Stimulated activated naive B cell treated with anti-CD40 and anti-IgM and Interleukin-4, amounts not matched to agents 10 μg/mL and 1 μg/mL and 100 μg/mL, for 72 hours (primary cell): ENCODE measurements around the gene NANOS3.

Experiments used
- ATAC-seq, 2 donors: fragments of 150-1000 bp; cut with Tn5 transposase; replicated peaks; 2 replicates each; pipeline ENCODE4 v1.10.0; 2021; ENCODE audit warnings: moderate library complexity in 1 of 2
- DNase-seq: peaks from one replicate; pipeline ENCODE4 v3.0.0; 2021
- H3K27ac Mint-ChIP-seq: one replicate; pipeline ENCODE4 v1.8.0; 2022; ENCODE audit warnings: mild to moderate bottlenecking, mixed read lengths
- H3K27me3 Mint-ChIP-seq, 2 donors: one replicate each; pipeline ENCODE4 v1.8.0; 2022; ENCODE audit warnings: mixed read lengths in 2 of 2
- H3K36me3 Mint-ChIP-seq, 2 donors: one replicate each; pipeline ENCODE4 v1.8.0; 2022; ENCODE audit warnings: mixed read lengths in 2 of 2, mild to moderate bottlenecking in 1 of 2
- H3K4me1 Mint-ChIP-seq, 2 donors: one replicate each; pipeline ENCODE4 v1.8.0; 2022; ENCODE audit warnings: mixed read lengths in 2 of 2, mild to moderate bottlenecking in 1 of 2
- H3K4me3 Mint-ChIP-seq, 2 donors: one replicate each; pipeline ENCODE4 v1.8.0; 2022; ENCODE audit warnings: mild to moderate bottlenecking in 2 of 2, mixed read lengths in 2 of 2, moderate library complexity in 1 of 2
- H3K9me3 Mint-ChIP-seq, 2 donors: one replicate each; pipeline ENCODE4 v1.8.0; 2022; ENCODE audit warnings: mixed read lengths in 2 of 2, mild to moderate bottlenecking in 1 of 2

Gene NANOS3

GRCh38 chr19:13881692-13882418 is 4.9 kb downstream of the NANOS3 start:
- Mint-ChIP-seq H3K9me3 (no peaks in the 10 kb centered on the region), H3K27me3 (no peaks in the 10 kb centered on the region), H3K4me1 (peaks cover 30 to 34% of the 10 kb centered on the region in 2 donors), H3K36me3 (no peaks in the 10 kb centered on the region), H3K27ac (peak overlapping the region; percentile 88), H3K4me3 (peak overlapping the region; percentile 31 to 67)
- peak; percentile 28 to 33 for ATAC-seq
- no peak for DNase-seq

GRCh38 chr19:13882419-13882795 is 5.5 kb downstream of the NANOS3 start:
- Mint-ChIP-seq H3K4me3 (peak overlapping the region in 1 of 2 donors; percentile 67), H3K27ac (peak overlapping the region; percentile 88), H3K36me3 (no peaks in the 10 kb centered on the region), H3K4me1 (peaks cover 30 to 34% of the 10 kb centered on the region in 2 donors), H3K9me3 (no peaks in the 10 kb centered on the region), H3K27me3 (peaks cover 0 to 5% of the 10 kb centered on the region in 2 donors)
- ATAC-seq (no peak), DNase-seq (no peak)

GRCh38 chr19:13882836-13883235 is 5.9 kb downstream of the NANOS3 start:
- Mint-ChIP-seq H3K4me1 (peaks cover 30 to 34% of the 10 kb centered on the region in 2 donors), H3K36me3 (no peaks in the 10 kb centered on the region), H3K27ac (no peak overlapping the region), H3K9me3 (no peaks in the 10 kb centered on the region), H3K4me3 (no peak overlapping the region), H3K27me3 (peaks cover 0 to 5% of the 10 kb centered on the region in 2 donors)
- ATAC-seq: no peak
- DNase-seq: no peak

GRCh38 chr19:13883516-13884064 is 6.7 kb downstream of the NANOS3 start:
- Mint-ChIP-seq H3K9me3 (no peaks in the 10 kb centered on the region), H3K36me3 (no peaks in the 10 kb centered on the region), H3K4me1 (peaks cover 30 to 34% of the 10 kb centered on the region in 2 donors), H3K27me3 (peaks cover 0 to 5% of the 10 kb centered on the region in 2 donors), H3K27ac (no peak overlapping the region), H3K4me3 (no peak overlapping the region)
- DNase-seq: no peak
- ATAC-seq: no peak

- Mint-ChIP-seq H3K27ac (no peak overlapping the region), H3K4me1 (peaks cover 28 to 31% of the 10 kb centered on the region in 2 donors), H3K27me3 (peaks cover 0 to 5% of the 10 kb centered on the region in 2 donors), H3K9me3 (no peaks in the 10 kb centered on the region), H3K4me3 (no peak overlapping the region), H3K36me3 (no peaks in the 10 kb centered on the region)
- DNase-seq (no peak), ATAC-seq (no peak)
Observed at GRCh38 chr19:13884726-13885591, 8.0 kb downstream of the NANOS3 start.

GRCh38 chr19:13885826-13886365 is 9.0 kb downstream of the NANOS3 start:
- Mint-ChIP-seq H3K4me1 (peaks cover 21 to 22% of the 10 kb centered on the region in 2 donors), H3K27ac (no peak overlapping the region), H3K4me3 (no peak overlapping the region), H3K9me3 (no peaks in the 10 kb centered on the region), H3K27me3 (peaks cover 0 to 5% of the 10 kb centered on the region in 2 donors), H3K36me3 (no peaks in the 10 kb centered on the region)
- ATAC-seq (no peak), DNase-seq (no peak)

GRCh38 chr19:13887018-13887436 is 10.1 kb downstream of the NANOS3 start:
- peaks cover 10 to 12% of the 10 kb centered on the region in 2 donors for H3K4me1 Mint-ChIP-seq
- ATAC-seq: no peak
- no peak for DNase-seq
- no peaks in the 10 kb centered on the region for H3K36me3 Mint-ChIP-seq
- no peak overlapping the region for H3K4me3 Mint-ChIP-seq
- no peak overlapping the region for H3K27ac Mint-ChIP-seq
- H3K27me3 Mint-ChIP-seq: peaks cover 0 to 5% of the 10 kb centered on the region in 2 donors
- no peaks in the 10 kb centered on the region for H3K9me3 Mint-ChIP-seq

GRCh38 chr19:13887517-13887916 is 10.6 kb downstream of the NANOS3 start:
- H3K4me1 Mint-ChIP-seq: peaks cover 5 to 7% of the 10 kb centered on the region in 2 donors
- no peak for ATAC-seq
- H3K36me3 Mint-ChIP-seq: no peaks in the 10 kb centered on the region
- no peaks in the 10 kb centered on the region for H3K9me3 Mint-ChIP-seq
- peaks cover 0 to 5% of the 10 kb centered on the region in 2 donors for H3K27me3 Mint-ChIP-seq
- no peak overlapping the region for H3K4me3 Mint-ChIP-seq
- no peak overlapping the region for H3K27ac Mint-ChIP-seq
- no peak for DNase-seq

- Mint-ChIP-seq H3K27ac (no peak overlapping the region), H3K4me3 (no peak overlapping the region), H3K27me3 (peaks cover 0 to 5% of the 10 kb centered on the region in 2 donors), H3K4me1 (peaks cover 0 to 3% of the 10 kb centered on the region in 2 donors), H3K9me3 (no peaks in the 10 kb centered on the region), H3K36me3 (no peaks in the 10 kb centered on the region)
- ATAC-seq: no peak
- DNase-seq: no peak
Observed at GRCh38 chr19:13888281-13888680, 11.3 kb downstream of the NANOS3 start.

GRCh38 chr19:13890136-13890535 is 13.2 kb downstream of the NANOS3 start:
- H3K4me1 Mint-ChIP-seq: no peaks in the 10 kb centered on the region
- H3K9me3 Mint-ChIP-seq: no peaks in the 10 kb centered on the region
- H3K36me3 Mint-ChIP-seq: no peaks in the 10 kb centered on the region
- no peak overlapping the region for H3K4me3 Mint-ChIP-seq
- no peak for ATAC-seq
- no peak overlapping the region for H3K27ac Mint-ChIP-seq
- no peak for DNase-seq
- H3K27me3 Mint-ChIP-seq: peaks cover 0 to 5% of the 10 kb centered on the region in 2 donors

GRCh38 chr19:13892870-13893269 is 15.9 kb downstream of the NANOS3 start:
- no peaks in the 10 kb centered on the region for H3K27me3 Mint-ChIP-seq
- ATAC-seq (no peak), DNase-seq (no peak)
- H3K27ac Mint-ChIP-seq: no peak overlapping the region
- no peaks in the 10 kb centered on the region for H3K4me1 Mint-ChIP-seq
- no peaks in the 10 kb centered on the region for H3K9me3 Mint-ChIP-seq
- H3K4me3 Mint-ChIP-seq: no peak overlapping the region
- no peaks in the 10 kb centered on the region for H3K36me3 Mint-ChIP-seq

GRCh38 chr19:13894552-13894951 is 17.6 kb downstream of the NANOS3 start:
- no peaks in the 10 kb centered on the region for H3K4me1 Mint-ChIP-seq

GRCh38 chr19:13896227-13896626 is 19.3 kb downstream of the NANOS3 start:
- H3K27ac Mint-ChIP-seq: no peak overlapping the region
- no peaks in the 10 kb centered on the region for H3K27me3 Mint-ChIP-seq
- H3K9me3 Mint-ChIP-seq: no peaks in the 10 kb centered on the region
- H3K4me1 Mint-ChIP-seq: no peaks in the 10 kb centered on the region
- no peak for DNase-seq
- H3K4me3 Mint-ChIP-seq: no peak overlapping the region
- no peaks in the 10 kb centered on the region for H3K36me3 Mint-ChIP-seq
- ATAC-seq: no peak

More at GRCh38 chr19:13894552-13894951, 17.6 kb downstream of the NANOS3 start:
- no peak overlapping the region for H3K4me3 Mint-ChIP-seq
- ATAC-seq: no peak
- no peaks in the 10 kb centered on the region for H3K27me3 Mint-ChIP-seq
- H3K9me3 Mint-ChIP-seq: no peaks in the 10 kb centered on the region
- H3K36me3 Mint-ChIP-seq: no peaks in the 10 kb centered on the region
- no peak overlapping the region for H3K27ac Mint-ChIP-seq
- DNase-seq: no peak

- Mint-ChIP-seq H3K4me3 (no peak overlapping the region), H3K9me3 (no peaks in the 10 kb centered on the region), H3K27ac (no peak overlapping the region), H3K36me3 (no peaks in the 10 kb centered on the region), H3K27me3 (no peaks in the 10 kb centered on the region), H3K4me1 (no peaks in the 10 kb centered on the region)
- ATAC-seq: no peak
- DNase-seq: no peak
Observed at GRCh38 chr19:13899393-13899792, 22.5 kb downstream of the NANOS3 start.
